TTC549 (cell line): ENCODE measurements around the gene BRPF3.

Source experiments
- FAIRE-seq: peaks from 2 replicates; lab custom pipeline; 2012; peaks lifted over from hg19 to GRCh38; lab: Jason Lieb, UNC

The BRPF3 gene

DNA sequence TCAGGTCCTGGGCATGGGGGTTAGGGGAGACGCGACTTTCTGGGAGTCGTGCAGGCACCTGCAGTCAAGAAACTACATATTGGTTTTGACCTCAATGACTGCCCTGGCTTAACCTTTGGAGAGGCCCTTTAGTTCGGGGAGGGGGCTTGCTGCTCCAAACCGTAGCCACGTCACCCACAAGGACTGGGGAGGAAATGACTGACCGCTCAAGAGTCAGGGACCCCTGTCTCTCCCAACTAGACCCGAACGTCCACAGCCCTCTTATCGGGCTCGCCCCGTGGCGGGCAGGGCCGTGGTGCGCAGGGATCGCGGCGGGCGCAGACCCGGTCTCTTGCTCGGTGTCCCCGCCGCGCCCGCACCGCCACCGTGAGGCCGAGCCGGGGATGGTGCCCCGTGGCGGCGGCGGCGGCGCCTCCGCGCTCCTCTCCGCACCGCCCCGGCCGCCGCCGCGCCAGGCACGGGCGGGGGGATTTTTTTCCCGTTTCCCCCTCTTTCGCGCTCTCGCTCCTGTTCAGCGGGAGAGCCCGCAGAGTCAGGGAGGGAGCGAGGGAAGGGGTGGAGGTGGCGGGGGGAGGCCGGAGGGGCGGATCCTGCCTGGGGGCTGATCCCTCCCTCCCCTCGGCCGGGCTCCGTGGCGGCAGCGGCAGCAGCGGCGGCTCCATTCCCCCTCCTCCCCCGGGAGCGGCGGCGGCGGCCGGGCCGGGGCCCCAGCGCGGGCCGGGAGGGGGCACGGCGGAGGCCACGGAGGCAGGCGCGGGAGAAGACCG is at the start of gene BRPF3:
Gene BRPF3, plus strand, starts transcription at position 632 of the 767 bp plus-strand sequence. CDS start 3,579 bp downstream, outside the sequence.
- no peak for FAIRE-seq

DNA sequence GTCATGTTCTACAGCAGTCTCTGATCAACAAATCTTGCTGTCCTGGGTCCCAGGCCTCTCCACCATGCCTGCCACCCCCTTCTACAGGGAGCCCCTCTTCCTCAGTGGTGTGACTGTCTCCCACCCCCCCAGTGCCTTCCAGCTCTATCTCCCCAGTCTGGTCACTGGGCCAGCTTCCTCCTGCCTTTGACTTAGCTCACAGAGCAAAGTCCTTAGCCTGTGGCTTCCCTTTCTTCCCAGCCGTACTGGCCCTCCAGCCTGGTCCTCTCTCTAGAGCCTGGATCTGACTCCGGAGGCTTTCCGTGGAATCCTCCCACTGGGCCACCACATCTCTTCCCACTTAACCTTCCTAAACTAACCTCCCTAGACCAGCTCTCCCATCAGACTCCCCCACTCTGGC is 49.2 kb upstream of the BRPF3 start:
- FAIRE-seq, result no peak

DNA sequence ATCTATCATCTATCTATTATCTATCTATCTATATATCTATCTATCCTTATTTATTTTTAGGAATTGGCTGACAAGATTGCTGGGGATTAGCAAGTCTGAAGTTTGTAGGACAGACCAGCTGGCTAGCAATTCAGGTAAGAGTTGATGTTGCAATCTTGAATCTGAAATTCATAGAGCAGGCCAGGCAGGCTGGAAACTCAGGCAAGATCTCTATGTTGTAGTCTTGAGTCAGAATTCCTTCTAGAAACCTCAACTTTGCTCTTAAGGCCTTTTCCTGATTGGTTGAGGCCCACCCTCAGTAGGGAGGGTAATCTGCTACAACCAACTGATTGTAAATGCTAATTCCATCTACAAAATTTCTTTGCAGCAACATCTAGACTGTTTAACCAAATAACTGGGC is 47.1 kb upstream of the BRPF3 start:
- no peak for FAIRE-seq

DNA sequence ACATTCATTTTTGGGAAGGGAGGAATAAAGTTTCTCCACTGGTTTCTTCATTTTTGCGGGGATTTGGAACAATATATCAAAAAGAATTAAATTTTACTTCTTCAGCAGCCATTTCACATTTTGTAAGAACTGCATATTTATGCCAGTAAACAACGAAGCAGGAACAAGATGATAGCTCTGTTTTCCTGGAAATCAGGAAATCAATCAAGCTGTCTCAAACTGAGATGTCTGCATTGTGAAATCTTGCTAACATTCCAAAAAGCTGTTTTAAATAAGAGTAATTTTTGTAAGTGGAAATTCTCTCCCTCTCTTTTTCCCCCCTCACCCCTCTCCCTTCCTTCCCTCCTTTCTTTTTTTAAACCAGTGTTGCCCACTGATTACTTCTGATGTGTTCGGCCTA is 46.3 kb upstream of the BRPF3 start:
- FAIRE-seq, result no peak

DNA sequence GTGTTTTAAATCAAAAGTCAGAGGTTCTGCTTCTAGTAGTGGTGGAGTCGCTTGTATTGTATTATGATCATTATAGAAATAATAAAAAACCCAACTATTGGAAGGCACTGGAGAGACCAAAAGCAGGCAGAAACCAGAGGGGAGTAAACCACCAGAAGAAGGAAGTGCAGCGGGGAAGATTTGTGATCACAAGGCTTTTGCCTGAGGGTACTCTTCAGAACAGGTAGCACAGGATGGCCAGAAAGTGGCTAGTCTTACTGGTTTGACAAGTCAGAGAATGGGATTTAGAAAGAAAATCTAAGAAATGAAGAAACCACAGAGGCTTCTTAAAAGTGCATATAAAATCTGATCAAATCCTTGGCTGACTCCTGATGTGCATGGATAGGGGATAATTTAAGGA is 42.3 kb upstream of the BRPF3 start:
- no peak for FAIRE-seq

DNA sequence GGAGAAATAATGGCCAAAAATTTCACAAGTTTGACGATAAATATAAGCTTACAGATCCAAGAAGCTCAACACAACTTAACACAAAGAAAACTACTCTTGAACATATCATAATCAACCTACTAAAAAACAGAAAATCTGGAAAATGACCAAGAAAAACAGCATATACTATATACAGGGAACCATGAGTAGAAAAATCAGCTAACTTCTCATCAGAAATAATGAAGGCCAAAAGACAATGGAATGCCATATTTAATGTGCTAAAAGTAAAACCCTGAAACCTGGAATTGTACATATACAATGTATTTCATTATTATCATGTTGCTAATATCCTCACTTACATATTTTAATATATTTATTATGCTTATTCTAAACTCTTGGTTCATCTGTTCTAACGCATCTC is 40.9 kb upstream of the BRPF3 start:
- no peak for FAIRE-seq

DNA sequence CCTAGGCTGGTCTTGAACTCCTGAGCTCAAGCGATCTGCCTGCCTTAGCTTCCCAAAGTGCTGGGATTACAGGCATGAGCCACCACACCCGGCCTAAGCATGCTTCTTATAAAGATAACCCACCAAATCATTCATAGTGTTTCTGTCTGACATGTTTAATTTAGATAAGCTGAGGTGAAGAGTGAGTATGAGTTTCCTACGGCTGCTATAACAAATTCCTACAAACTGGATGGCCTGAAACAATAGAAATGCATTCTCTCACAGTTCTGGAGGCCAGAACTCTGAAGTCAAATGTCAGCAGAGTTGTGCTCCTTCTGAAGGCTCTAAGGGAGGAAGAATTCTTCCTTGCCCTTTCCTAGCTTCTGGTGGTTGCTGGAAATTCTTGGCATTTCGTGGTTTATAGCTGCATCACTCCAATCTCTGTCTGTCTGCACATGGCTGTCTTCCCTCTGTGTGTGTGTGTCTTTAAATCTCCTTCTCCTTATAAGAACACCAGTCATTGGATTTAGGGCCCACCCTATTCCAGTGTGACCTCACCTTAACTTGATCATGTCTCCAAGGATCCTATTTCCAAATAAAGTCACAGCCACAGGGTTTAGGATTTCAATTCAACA is 36.3 kb upstream of the BRPF3 start:
- FAIRE-seq, result no peak

DNA sequence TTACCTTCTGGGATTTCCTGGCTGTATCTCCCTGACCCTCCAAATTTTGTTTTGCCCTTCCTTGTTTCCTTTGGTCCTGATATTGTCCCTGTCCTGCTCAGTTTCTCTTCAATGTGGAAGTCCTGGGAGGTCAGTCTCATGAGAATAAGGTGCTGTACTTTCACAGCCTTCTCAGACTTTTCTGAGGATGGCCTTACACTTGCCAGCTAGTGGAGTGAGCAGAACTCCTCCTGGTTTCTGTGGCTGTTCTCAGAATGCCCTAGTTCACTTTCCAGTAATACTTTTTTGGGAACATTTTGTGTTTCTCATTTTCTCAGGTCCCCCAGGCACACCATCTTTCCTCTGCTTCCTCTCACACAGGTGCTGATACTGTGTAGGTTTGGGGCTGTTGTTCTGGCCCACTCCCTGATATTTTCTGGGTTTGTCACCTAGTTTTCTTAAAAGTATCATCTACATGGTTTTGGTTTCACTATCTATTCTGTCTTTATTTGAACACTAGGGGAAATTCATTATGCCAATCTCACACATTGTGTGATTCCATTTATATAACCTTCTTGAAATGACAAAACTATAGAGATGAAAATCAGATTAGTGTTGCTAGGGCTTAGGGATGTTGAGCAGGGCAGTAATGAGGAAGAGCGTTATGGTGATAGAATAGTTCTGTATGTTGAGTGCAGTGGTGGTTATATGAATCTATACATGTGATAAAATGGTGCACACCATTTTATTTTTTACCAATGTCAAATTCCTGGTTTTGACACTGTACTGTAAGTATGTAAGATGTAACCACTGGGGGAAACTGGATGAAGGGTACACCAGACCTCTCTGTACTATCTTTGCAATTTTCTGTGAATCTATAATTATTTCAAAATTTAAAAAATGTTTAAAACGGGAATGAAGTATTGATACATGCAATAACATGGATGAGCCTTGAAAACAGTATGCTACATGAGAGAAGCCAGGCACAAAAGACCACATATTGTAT is 27.2 kb upstream of the BRPF3 start:
- no peak for FAIRE-seq

DNA sequence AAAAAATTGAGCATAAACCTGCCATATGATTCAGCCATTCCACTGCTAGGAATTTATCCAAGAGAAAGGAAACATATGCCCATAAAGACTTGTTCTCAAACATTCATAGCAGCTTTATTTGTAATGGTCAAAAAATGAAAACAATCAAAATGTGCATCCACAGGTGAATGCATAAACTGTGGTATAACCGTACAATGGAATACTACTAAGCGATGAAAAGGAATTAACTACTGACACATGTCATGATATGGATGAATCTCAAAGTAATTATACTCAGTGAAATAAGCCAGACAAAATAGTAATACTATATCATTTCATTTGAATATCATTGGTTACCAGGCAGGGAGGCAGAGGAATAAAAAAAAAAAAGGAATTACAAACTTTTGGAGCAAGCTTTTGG is 25.8 kb upstream of the BRPF3 start:
- no peak for FAIRE-seq

DNA sequence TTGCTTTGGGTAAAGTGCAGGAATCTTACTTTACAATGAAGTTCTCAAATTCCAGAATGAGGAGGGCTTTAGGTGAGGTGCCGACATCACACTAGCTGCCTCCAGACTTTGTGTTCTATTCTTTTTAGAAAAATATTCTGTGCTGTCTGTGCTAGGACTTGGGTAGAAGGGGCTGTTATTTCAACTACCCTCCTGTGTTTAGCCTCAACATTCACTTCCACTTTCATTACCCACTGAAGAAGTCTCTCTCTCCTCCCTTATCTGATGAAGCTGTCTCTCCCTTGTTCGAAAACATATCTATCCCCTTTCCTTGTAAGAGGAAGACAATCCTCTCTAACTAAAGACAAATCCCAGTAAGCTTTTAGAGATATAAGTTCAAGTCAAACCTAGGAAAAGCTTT is 25.0 kb upstream of the BRPF3 start:
- no peak for FAIRE-seq

DNA sequence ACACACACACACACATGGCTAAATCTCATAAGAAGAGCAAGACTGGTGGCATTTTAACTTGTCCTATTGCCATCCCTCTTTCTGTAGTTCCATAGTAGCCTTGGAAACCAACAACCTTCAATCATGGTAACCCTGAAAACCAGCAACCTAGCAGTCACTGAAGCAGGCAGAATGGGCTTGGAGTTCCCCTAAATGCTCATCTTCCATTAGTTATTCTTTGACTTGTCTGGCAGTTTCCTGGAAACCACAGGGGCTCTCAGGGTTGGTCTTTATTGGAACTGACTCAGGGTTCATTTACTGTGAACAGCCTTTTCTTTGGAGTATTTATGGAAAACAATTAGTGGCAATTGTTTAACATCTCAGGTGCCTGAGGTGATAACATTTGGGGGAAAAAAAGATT is 19.4 kb upstream of the BRPF3 start:
- no peak for FAIRE-seq

DNA sequence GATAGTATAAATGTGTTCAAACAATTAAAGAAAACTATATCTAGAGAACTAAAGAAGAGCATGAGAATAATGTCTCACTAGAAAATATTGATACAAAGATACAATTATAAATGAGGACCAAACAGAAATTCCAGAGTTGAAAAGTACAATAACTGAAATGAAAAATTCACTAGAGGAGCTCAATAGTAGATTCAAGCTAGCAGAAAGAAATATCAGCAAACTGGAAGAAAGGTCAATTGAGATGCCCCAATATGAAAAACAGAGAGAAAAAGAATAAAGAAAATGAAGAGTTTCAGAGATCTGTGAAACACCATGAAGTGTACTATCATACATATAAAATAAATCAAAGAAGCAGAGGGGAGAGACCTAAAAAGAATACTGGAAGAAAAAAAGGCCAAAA is 18.0 kb upstream of the BRPF3 start:
- no peak for FAIRE-seq

DNA sequence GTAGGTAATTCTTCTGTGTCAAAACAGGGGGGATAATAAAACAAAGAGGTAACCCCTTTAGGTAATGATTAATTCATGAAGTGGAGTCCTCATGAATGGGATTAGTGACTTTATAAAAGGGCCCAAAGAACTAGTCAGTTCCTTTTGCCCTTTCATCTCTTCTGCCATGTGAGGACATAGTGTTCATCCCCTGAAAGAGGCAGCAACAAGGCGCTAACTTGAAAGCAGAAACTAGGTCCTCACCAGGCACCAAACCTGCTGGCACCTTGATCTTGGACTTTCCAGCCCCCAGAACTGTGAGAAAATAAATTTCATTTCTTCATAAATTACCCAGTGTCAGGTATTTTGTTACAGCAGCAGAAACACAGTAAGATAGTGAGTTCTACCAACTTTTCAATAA is 16.4 kb upstream of the BRPF3 start:
- no peak for FAIRE-seq

DNA sequence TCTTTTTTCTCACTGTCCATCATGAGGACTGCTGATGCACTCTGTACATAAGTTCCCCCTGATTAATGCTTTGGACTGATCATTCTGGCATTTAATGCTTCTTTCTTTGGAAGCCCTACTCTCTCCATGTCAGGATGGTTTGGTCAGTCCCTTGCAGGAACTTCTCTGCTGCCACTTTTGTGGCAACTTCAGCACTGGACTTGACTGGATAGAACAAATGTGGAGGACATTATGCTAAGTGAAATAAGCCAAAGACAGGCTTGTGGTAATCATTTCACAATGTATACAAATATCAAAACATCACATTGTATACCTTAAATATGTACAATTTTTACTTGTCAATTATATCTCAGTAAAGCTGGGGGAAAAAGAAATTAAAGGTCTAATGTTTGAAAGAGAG is 12.2 kb upstream of the BRPF3 start:
- FAIRE-seq, result no peak

DNA sequence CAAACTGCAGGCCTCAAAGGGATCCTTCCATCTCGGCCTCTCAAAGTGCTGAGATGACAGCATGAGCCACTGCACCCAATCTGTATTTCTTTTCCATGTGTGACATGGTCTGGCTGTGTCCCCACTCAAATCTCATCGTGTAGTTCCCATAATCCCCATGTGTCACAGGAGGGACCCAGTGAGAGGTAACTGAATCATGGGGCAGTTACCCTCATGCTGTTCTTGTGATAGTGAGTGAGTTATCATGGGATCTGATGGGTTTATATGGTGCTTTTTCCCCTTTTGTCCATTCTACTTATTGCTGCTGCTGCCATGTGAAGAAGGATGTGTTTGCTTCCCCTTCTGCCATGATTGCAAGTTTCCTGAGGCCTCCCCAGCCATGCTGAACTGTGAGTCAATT is 10.3 kb upstream of the BRPF3 start:
- FAIRE-seq, result no peak

DNA sequence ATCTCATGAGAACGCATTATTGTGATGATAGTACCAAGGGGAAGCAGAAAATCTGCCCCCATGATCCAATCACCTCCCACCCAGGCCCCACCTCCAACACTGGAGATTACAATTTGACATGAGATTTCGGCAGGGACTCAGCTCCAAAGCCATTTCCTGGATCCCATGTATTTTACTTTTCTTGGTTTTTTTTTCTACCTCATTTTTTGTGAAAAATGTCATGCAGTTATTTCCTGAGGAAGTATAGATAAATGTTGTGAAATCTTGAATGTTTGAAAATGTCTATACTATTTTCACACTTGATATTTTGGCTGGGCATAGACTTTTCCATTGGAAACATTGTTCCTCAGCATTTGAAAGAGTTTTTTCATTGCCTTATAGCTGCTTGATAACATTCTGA is 9.1 kb upstream of the BRPF3 start:
- no peak for FAIRE-seq

DNA sequence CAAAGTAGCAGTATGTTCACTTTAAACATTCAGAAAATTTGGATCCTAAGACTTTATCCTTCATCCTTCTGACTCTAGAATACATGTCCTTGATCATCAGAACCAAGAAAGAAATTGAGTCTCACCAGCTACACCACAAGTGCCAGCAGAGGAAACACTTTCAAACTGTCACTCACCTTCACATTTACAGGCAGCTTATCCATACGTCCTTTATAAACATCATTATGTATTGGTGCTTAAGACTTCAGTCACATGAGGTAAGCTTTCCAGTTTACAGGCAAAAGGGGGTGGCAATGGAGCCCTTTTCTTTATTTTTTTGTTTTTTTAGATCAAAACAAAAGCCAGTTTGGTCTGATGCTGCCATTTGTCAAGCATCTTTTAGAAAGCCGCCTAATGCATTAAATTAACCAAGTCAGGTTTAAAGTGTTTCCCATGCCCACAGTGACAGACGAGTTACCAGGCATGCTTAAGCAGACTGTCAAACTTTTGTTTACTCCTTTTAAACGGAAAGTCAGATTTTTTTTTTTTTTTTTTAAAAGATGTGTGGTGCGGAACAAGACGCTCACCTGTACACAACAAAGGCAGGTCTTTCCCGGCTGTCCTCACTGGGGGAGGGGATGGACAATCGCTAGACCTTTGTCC is 952 bp upstream of the BRPF3 start:
- no peak for FAIRE-seq

DNA sequence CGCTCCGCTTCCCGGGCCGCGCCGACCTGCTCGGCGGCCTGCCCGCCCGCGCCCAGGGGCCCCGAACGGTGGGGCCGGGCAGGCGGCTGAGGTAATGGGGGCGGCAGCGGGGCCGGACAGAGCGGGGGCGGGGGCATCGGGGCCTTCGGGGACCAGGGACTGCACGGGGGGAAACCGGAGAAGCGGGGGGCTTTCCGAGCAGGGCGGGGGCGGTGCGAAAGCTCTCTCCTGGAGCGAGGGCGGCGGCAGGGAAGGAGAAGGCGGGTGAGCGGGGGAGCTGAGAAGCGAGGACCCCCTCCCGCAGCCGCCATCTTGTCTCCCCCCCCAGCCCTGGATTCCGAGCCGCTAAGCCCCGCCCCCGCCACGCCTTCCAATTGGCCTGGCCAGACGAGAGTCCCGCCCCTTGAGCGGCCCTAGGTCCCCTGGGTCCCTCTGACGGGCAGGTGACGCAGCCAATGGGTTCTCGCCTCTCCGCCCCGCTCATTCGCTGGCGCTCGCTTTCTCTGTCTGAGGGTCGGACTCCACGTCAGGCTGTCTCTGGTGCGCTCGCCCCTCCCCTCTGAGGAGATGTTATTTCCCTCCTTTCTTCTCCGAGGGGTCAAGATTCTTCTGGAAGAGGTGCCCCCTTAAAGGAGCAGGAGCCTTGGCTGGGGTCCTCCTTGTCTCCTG is 470 bp downstream of the BRPF3 start:
- FAIRE-seq, result peak; percentile 64

DNA sequence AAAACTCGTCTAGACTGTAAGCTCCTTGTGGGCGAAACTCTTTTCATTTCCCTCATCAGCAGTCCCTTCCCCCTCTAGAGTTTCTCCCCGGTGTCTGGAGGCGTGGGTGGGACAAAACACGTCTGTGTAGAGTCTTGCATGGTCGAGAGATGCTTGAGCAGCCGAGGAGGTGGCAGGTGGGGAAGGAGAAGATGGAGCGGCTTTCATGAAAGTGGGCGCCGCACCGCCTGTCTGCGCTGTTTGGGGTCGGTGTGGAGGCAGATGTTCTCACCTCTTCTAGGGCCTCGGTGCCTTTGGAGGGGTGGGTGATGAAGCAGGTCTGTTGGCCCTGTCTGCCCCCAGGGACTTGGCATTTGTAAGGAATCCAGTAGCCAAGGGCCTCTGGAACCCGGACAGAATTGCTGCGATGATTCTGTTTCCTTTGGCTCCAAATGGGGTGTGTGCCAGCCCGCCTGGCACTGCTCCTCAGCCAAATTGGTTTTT is 1.2 kb downstream of the BRPF3 start:
- FAIRE-seq, result no peak

DNA sequence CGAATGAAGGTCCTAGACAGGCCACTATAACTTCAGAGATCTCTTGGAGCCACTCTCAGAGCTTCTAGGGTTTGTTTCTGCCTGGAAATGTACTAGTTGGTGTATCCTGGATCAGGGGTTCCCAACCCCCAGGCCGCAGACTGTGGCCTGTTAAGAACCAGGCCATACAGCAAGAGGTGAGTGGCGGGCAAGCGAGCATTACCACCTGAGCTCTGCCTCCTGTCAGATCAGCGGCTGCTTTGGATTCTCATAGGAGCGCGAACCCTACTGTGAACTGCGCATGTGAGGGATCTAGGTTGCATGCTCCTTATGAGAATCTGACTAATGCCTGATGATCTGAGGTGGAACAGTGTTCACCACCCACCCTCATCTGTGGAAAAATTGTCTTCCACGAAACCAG is 2.4 kb downstream of the BRPF3 start:
- FAIRE-seq, result no peak

DNA sequence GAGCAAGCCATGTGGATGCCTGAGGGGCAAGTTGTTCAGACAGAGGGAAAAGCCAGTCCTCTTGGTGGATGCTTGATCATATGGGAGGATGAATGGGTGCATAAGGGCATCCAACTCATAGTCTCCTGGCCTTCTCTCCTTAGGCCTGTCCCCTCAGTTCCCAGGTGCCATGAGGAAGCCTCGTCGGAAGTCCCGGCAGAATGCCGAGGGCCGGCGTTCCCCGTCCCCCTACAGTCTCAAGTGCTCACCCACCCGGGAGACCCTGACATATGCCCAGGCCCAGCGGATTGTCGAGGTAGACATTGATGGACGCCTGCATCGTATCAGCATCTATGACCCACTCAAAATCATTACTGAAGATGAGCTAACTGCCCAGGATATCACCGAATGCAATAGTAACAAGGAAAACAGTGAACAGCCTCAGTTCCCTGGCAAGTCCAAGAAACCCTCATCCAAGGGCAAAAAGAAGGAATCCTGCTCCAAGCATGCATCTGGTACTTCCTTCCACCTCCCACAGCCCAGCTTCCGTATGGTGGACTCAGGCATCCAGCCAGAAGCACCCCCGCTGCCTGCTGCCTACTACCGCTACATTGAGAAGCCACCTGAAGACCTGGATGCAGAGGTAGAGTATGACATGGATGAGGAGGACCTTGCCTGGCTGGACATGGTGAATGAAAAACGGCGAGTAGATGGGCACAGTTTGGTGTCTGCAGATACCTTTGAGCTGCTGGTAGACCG is 3.8 kb downstream of the BRPF3 start:
- FAIRE-seq, result no peak
